HG02840 (cell line): ENCODE data around the gene POLR2M.

Experiments used
- ATAC-seq: cut with Tn5 transposase; IDR thresholded peaks from one replicate; pipeline ENCODE4 v1.9.1; 2021; ENCODE audit warnings: mild to moderate bottlenecking, moderate library complexity, moderate number of reproducible peaks; ENCODE audit not compliant: unreplicated experiment, low FRiP score

POLR2M gene

DNA sequence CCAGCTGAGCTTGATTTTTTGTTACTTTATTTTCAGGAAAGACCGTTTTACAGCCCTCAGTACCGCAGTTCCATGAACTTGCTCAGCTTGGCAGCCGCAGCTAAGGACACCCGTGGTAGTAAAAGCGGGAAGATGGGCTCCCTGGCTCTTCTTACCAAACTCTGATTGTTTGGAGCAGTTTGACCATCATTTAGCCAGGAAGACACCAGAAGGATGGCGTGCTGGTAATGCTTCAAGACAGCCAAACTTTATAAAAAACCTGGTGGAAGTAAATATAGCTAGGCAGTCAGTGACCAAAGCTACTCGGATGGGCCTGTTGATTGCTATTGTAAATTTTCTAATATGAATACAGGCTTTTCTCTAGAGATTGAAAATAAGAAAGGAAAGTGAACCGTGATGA lies 28.9 kb downstream of the POLR2M start:
- ATAC-seq: no peak

DNA sequence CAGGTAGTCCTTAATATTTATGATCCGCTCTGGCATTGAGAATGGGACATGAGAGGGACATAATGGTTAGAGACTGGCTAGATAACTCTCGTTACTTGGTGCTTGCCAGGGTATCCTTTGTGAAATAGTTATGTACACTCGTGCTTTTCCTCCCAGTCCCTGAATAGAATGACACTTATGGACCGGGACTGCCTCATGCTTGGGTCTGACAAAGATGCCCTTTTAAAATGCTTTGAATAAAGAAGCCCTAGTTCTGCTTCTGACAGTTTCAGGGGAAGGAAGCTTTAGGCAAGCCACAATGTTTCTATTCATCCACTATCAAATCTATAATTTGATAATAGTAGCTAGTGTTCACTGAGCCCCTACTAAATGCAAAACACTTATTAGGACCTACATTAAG lies 29.4 kb downstream of the POLR2M start:
- no peak for ATAC-seq

DNA sequence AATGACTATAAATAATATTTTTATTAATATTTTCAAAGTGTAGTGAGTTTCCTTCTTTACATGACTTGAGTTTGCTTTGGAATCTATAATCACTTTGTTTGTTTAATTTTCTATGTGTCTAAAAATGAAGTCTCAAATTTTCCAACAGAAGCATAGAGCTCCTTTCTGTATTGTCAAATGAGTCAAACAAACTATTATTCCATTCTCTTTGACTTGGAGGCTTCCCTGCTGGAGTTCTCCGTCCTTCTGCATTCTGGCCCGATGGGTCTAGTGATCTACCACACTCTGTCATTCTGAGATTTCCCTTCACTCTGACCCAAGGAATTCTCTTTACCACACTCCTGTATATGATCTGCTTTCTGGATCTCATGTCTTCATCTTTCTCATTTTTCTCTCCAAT lies 30.1 kb downstream of the POLR2M start:
- ATAC-seq: no peak

DNA sequence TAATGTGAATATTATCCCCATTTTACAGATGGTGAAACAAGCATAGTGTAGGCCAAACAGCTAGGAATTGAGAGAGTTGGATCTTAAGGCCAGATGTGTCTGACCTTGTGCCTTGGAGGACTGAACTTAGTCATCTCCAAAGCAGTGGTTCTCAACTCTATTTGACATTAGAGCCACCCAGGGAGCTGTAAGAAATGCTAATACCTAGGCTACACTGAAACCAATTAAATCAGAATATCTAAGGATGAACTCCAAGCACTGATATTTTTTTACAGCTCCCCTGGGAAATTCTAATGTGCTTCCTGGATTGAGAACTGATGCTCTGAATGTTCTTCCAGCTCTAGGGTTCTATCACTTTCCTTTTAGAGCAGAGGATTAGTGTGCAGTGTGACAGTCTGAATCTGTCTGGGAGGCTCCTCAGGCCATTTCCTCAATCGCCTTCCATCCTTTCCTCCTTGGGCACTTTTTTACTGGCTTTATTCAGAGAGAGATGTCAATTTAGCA lies 32.3 kb downstream of the POLR2M start:
- no peak for ATAC-seq

DNA sequence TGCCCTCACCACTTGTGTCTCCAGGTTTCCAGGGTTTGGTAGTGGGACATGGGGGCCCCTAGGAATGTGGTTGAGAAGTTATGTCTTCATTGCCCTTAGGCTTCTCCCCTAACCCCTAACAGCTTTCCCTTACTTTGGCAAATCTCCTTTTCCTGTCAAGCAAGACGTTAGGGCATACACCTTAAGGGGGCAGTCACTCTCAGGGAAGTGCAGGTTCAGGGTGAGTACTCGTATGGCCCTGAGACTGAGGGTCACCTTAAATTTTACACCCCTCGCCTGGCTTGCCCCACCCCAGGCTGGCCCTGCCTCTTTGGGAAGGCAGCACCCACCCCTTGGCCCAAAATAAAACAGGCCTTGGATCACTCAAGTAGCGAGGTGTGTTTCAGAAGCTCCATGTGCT lies 33.5 kb downstream of the POLR2M start:
- no peak for ATAC-seq

DNA sequence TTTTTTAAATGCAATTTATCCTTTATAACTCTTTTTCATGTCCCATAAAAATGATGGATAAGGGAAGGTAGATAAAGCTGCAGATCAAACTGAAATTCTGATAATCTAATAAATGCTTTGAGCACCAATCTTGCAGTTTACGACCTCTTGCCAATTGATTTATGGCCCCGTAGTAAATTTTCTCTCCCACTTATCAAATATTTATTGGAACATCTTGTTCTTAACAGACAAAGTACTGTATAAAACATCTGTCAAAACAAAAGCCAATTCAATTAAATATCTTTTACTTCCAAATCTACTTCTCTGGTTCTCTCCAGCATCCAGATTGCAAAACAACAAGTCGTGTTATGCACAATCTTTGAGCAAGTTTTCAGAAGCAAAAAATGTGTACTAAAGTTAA lies 34.6 kb downstream of the POLR2M start:
- no peak for ATAC-seq

DNA sequence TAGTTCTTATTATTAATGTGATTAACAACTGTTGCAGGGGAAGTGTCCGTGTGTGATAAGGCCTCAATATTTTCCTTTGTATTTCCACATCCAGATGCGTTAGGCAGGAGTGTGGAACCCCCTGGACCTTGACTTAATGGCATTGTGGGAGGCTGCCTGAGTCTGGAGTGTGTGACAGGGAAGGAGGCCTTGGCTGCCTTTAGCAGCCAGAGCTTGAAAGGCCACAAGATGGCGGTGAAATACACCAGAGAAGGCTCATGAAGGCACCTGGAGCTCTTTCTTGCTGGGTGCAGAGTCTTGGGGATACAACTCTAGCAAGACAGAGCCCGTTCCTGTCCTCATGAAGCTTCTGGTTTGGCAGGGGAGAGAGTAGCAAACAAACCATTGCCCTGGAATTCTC lies 36.9 kb downstream of the POLR2M start:
- ATAC-seq: no peak

DNA sequence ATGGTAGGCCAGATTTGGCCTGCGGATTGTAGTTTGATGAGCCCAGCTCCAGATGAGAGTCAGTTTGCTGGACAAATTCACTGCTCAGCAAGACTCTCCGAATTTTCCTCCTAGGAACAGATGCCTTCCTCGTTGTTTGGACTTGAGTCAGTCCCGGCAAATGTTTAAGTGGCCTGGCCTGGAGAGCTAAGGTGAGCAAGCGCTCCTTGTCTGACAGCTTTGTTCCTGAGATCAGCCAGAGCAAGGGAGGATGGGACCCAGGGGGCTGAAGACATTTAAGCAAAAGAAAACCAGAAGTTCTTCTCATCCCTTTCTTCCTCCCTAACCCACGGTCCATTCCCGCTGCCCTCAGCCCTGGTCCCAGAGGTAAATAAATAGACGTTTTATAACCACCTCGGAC lies 40.3 kb downstream of the POLR2M start:
- no peak for ATAC-seq

DNA sequence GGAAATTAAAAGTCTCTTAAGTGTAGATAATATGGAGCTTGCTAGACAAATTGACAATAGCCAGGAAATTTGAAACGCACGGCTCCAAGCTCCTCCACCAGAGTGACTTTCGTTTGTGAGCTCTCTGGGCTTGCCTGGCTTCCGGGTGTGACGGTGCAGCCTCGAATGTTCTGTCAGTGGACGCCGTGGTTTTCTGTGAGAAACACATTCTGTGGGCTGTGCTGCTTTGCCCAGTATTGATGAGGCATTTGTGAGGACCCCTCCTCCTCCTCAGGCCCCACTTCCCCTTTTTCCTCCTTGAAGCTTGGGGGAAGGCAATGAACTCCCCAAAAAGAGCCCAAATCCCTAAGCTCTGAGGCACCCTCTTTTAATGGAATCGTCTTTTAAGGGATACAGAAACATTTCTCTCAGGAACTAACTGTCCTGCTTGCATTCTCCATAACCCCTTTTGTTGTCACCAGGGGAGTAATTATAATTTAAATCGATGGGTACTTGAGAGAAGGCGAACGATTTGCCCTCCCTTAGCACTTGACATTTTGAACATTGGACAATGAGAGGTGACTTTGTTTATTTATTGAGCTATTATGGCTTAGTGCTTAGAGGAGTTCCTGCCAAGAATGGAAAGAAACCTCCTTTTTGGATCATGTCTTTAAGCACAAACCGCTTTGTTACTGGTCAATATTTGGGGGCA lies 40.8 kb downstream of the POLR2M start:
- no peak for ATAC-seq

DNA sequence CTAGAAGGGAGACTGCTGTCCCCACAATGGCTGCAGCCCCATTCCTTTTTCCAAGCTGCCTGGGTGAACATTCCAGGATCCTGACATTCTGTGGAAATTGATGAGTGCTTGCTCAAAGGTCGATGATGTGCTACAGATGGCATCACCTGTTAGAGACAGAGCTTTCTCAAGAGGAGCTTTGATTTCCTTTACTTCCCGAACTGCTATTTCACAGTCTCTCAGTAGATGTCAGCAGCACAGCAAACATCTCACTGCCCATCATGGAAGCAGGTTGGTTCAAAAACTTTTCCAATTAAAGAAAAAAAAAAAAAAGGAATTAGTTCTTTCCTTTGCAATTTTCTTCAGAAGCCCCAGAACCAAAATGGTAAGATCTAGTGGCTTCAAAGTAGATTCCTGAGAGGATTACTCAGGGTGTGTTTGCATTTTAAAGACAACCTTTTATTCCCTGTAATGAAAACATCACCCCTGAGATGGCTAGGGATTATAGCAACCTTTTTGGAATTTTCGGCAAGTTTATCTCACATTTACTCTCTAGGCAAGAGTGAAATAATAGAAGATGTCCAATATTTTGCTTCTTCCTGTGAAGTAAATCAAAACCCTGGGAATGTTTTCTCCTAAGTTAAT lies 44.8 kb downstream of the POLR2M start:
- no peak for ATAC-seq

DNA sequence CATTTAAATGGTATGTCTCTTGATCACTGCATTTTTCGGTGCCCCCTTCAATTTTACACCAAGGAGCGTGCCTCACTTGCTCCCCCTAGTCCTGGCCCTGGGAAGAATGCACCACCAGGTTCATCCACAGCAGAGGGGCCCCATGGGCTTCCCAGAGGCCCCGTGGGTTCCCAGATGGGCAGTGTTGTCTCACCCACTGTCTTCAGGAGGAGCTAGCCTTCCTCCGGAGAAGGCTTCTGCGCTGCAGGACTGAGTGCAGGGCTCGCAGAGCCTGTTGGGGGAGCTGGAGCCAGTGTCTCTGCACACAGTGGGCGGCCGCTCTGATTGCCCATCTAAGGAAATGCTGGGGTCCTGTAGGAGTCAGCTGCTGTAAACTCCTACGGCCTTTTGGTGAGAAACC lies 45.9 kb downstream of the POLR2M start:
- no peak for ATAC-seq

DNA sequence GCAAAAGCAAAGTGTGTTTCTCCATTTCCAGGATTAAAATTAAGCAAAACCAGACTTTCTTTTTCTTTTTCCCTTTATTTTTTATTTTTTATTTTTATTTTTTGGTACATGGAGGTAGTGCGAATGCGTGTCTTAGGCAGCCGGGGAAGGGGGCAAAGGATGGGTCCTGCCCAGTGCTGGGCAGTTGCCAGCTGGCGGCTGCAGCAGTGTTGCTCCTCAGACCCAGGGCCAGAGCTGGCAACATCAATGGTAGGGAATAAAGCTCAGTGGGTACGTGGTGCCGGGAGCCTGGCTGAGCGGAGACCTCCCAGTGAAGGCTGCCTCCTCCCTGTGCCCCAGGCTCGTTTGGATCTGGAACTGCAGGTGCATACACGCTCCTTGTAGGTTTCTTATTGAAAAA lies 46.3 kb downstream of the POLR2M start:
- ATAC-seq: no peak

DNA sequence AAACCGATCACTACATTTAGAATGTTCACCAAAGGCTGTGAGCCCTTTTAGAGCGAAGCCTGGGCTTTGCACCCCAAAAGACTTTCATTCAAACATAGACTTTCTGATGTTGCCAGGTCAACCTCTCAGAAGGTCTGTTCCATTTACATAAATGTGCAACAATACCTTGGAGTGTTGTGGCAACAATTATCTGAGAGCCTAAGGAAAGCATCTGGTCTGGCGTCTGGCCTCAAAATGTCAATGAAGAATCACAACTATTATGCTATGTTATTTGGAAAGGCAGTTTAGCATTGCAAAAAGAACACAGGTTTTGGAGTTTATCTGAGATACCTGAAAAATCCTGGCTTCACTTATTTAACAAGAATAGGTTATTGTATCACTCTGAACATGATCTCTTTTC lies 50.0 kb downstream of the POLR2M start:
- ATAC-seq: no peak

DNA sequence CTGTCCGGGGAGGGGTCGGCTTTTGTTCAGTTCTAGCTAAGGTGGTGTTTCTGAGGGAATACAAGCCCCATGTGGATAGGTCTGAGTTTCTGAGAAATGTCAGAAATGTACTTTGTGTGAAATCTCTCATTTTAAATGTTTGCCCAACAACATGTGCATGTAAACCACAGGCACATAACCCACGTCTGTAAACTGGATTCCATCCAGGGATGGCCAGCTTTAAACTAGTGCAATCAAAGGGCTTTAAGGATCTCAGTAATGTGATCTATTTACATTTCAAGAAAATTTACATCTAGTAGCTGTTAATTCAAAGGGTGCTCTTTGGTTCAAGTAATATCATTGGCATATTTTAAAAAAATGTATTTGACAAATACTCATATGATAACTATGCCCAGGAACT lies 52.0 kb downstream of the POLR2M start:
- no peak for ATAC-seq

DNA sequence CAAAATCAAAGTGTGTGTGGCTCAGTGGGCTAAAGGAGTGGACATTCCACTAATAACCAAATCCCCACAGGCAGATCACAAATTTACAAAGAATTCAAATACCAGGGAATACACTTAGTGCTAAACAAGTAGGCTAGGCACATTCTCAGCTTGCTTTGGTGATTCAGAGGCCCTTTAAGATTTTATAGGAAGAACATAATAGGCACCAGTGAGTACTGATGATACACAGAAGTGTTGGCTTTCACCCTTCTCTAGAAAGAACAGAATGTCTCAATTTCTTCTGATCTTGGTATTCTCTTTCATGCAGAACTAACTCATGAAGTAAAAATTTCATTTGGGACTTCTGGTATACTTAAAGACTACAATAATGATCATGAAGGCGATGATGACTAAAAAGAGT lies 55.0 kb downstream of the POLR2M start:
- ATAC-seq: no peak

DNA sequence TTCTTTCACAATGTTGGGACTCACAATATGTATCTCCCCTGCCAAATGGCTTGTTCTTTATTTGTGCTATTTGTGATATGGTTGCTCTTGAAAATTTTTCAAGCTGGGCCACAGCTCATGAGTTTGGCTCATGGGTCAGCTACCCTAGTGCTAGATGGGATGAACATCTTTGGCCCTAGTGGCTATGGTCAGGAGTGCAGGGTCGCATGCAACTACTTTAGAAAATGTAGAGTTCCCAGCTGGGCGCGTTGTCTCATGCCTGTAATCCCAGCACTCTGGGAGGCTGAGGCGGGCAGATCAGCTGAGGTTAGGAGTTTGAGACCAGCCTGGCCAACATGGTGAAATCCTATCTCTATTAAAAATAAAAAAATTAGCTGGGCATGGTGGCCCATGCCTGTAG lies 55.8 kb downstream of the POLR2M start:
- no peak for ATAC-seq

DNA sequence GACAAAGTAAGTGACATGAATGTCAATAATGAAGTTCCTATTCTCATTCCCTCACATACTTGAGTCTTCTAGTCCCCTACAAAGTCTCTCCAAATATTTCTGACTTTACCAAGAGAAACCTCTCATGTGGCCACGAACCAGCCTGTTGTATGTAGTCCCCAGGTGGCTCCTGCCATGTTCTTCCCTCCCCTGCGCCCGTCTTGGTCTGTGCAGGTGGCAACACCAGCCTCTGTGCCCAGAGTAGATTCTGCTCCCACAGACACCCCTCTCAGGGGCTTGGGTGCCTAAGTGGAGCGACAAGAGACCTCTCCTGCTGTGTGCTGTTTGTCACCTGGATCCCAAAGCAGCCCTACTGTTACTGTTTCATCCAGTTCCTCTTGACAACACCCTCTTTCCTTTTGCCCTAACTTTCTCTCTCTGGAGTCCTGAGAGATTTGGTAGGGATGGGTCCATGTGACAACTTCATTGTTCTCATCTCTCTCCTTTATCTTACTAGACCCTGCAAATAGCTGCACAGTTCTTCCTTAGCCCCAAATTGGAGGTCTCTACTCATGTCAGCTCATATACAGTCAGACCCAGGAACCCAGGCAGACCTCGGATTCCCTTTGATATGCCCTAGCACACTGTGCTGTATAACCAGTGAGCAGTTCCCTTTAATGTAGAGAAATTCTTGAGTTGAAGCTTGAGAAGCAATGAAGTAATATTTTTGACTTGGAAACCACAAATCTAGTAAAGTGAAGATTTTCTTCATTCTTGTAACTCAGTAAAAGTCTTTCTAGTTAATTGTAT lies 56.9 kb downstream of the POLR2M start:
- no peak for ATAC-seq
